Measurements from ENCODE around the gene RADIL. TPM values are rescaled to one million over a fixed set of nuclear protein-coding genes. Genes with fewer than 3 reads are reported as not detected.

The RADIL gene
- total and polyA plus RNA-seq, 2 of the 13 experiments (the other 11 are each of a cell fraction or from before 2014, with no cell fraction given): 0.05 to 0.09 TPM

DNA sequence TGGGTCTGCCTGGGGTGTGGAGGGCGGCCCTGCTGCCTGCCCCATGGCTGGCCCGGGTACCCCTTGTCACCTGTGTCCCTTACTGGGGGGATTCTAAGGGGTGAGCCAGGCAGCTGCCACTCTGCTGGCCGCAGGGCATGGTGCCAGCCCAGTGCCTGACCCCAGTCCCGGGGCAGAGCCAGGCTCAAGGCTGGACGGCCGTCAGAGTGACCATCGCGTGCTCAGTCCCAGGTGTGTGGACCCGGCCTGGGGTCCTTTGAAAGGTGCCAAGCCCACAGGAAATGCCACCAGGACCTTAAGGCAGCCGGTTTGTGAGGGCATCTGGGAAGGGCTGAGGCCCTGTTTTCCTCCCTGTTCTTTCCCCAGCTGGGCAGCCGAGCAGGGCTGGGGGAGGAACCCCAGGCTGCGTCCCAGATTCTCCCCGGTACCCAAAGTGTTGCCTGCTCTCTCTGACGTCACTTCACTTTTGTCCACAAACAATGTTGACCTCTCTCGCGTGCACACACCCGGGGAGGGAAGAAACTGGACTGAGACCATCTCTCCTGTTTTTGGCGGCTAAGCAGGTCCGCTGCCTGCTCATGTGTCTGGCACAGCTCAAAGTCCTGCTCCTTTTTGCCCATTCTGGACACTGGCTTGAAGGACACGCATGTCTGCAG, 59.3 kb downstream of the RADIL start:
- H3K36me3 ChIP-seq (replicated peaks in 1 of 2; ENCODE audit: control insufficient read depth in 1 of 2, insufficient read depth in 2 of 2, low read length in 2 of 2): no peaks in the 10 kb centered on the region
- H3K9me3 ChIP-seq (ENCODE audit: low read length): no peaks in the 10 kb centered on the region
- H3K27ac ChIP-seq (ENCODE audit: extremely low read length, insufficient read depth, low read length): no peak overlapping the region
- DNase-seq (ENCODE audit: low spot score) (no peak), FAIRE-seq (no peak), ATAC-seq (no peak; the same call in 2 of the 3 replicates)
- peaks cover 2 to 52% of the 10 kb centered on the region in 2 experiments; a peak in 4 of 5 replicates for H3K27me3 ChIP-seq (ENCODE audit: control insufficient read depth in 1 of 2, insufficient read depth in 2 of 2, low read length in 2 of 2)
- no peak overlapping the region for H3K9ac ChIP-seq (ENCODE audit: insufficient read depth, low read depth, low read length)
- CTCF ChIA-PET (ENCODE audit: low intra/inter-chr PET ratio, low total read pairs): no interaction called here
- 10% methylated on average over 4 of the region's 20 CpGs for WGBS (ENCODE audit: low lambda C conversion rate)
- no peak overlapping the region for H3K4me3 ChIP-seq (replicated peaks in 1 of 3; ENCODE audit: insufficient read depth in 1 of 3, low read depth in 2 of 3, low read length in 3 of 3)
- no TSS peak for BruUV-seq (replicated peaks)
- intact Hi-C loops (cut with micrococcal nuclease; ENCODE audit: unreplicated experiment): no loop called here
- in situ Hi-C loops (cut with HindIII; ENCODE audit: extremely low pct_ligation_motif_present, low pct_unique_long_range_greater_than_20kb): no loop called here
- TF ChIP-seq, protein P1, sequence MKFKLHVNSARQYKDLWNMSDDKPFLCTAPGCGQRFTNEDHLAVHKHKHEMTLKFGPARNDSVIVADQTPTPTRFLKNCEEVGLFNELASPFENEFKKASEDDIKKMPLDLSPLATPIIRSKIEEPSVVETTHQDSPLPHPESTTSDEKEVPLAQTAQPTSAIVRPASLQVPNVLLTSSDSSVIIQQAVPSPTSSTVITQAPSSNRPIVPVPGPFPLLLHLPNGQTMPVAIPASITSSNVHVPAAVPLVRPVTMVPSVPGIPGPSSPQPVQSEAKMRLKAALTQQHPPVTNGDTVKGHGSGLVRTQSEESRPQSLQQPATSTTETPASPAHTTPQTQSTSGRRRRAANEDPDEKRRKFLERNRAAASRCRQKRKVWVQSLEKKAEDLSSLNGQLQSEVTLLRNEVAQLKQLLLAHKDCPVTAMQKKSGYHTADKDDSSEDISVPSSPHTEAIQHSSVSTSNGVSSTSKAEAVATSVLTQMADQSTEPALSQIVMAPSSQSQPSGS (CRISPR knock-in tag; IDR thresholded peaks at IDR 0.05): no peak
- TF ChIP-seq CREB1 (IDR thresholded peaks at IDR 0.05) (peak; percentile 92), CREB1 (CRISPR knock-in tag; IDR thresholded peaks at IDR 0.05) (no peak), BCL6 (CRISPR knock-in tag; IDR thresholded peaks at IDR 0.05) (no peak), SRF (IDR thresholded peaks at IDR 0.05; ENCODE audit: low read depth, low read length) (no peak), ZNF572 (CRISPR knock-in tag; IDR thresholded peaks at IDR 0.05) (no peak), TP53 (CRISPR knock-in tag; conservative IDR thresholded peaks at IDR 0.05) (no peak), THAP11 (CRISPR knock-in tag; IDR thresholded peaks at IDR 0.05) (no peak), ATF7 (IDR thresholded peaks at IDR 0.05) (peak; percentile 37), ATF7 (CRISPR knock-in tag; IDR thresholded peaks at IDR 0.05) (no peak)
- TF ChIP-seq, protein P2, sequence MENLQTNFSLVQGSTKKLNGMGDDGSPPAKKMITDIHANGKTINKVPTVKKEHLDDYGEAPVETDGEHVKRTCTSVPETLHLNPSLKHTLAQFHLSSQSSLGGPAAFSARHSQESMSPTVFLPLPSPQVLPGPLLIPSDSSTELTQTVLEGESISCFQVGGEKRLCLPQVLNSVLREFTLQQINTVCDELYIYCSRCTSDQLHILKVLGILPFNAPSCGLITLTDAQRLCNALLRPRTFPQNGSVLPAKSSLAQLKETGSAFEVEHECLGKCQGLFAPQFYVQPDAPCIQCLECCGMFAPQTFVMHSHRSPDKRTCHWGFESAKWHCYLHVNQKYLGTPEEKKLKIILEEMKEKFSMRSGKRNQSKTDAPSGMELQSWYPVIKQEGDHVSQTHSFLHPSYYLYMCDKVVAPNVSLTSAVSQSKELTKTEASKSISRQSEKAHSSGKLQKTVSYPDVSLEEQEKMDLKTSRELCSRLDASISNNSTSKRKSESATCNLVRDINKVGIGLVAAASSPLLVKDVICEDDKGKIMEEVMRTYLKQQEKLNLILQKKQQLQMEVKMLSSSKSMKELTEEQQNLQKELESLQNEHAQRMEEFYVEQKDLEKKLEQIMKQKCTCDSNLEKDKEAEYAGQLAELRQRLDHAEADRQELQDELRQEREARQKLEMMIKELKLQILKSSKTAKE (CRISPR knock-in tag; IDR thresholded peaks at IDR 0.05; ENCODE audit: borderline replicate concordance): no peak
- H4K20me1 ChIP-seq (ENCODE audit: insufficient read depth, low read length): no peaks in the 10 kb centered on the region
- H3K79me2 ChIP-seq (ENCODE audit: insufficient read depth, low read length): no peaks in the 10 kb centered on the region
- no peak overlapping the region for H3K4me2 ChIP-seq (ENCODE audit: low read depth, low read length)
- POLR2A ChIA-PET: no interaction called here
- H2AFZ ChIP-seq (ENCODE audit: low read length): no peak overlapping the region
- H3K4me1 ChIP-seq (ENCODE audit: insufficient read depth, low read length): no peaks in the 10 kb centered on the region
